Measurements from ENCODE around the gene TRIM25.

The TRIM25 gene

DNA sequence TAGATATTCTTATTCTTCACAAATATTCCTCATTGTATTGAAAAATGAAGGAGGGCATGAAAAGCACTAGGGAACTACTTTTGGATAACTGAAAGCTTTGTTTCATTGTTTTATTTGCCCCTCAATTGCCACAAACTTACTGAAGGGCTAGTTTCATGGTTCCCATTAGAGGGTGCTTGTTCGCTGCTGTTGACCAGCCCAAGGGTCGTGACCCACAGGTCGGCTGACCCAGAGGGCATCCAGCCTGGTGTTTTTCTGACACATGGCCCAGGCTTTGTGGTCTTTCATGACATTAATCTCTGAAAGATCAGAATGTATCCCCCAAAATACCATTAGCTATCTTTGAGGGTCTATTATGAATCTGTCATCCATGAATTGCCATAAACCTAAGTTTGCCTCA, 49.9 kb downstream of the TRIM25 start:
- no peaks in the 10 kb centered on the region for H3K9me2 ChIP-seq (replicated peaks; ENCODE audit: insufficient read depth, low read length)
- no peak overlapping the region for H3K4me3 ChIP-seq (ENCODE audit: insufficient read depth, low read length, poor library complexity, severe bottlenecking)
- peaks cover 5% of the 10 kb centered on the region; the same call in 1 of the 2 replicates for H3F3A ChIP-seq (ENCODE audit: insufficient read depth)
- no peak overlapping the region for H2AFZ ChIP-seq (ENCODE audit: low read depth, low read length, severe bottlenecking)
- no peaks in the 10 kb centered on the region for H3K9me3 ChIP-seq (ENCODE audit: insufficient read depth, low read length)
- H4K20me1 ChIP-seq (ENCODE audit: low read depth, low read length): no peaks in the 10 kb centered on the region
- peaks cover 7% of the 10 kb centered on the region; the same call in 1 of the 2 replicates for H3K36me3 ChIP-seq (ENCODE audit: low read length)
- no peak for TF ChIP-seq EZH2phosphoT487 (conservative IDR thresholded peaks at IDR 0.05; ENCODE audit: low read length)
- TF ChIP-seq, protein P1, sequence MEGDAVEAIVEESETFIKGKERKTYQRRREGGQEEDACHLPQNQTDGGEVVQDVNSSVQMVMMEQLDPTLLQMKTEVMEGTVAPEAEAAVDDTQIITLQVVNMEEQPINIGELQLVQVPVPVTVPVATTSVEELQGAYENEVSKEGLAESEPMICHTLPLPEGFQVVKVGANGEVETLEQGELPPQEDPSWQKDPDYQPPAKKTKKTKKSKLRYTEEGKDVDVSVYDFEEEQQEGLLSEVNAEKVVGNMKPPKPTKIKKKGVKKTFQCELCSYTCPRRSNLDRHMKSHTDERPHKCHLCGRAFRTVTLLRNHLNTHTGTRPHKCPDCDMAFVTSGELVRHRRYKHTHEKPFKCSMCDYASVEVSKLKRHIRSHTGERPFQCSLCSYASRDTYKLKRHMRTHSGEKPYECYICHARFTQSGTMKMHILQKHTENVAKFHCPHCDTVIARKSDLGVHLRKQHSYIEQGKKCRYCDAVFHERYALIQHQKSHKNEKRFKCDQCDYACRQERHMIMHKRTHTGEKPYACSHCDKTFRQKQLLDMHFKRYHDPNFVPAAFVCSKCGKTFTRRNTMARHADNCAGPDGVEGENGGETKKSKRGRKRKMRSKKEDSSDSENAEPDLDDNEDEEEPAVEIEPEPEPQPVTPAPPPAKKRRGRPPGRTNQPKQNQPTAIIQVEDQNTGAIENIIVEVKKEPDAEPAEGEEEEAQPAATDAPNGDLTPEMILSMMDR (IDR thresholded peaks at IDR 0.05; ENCODE audit: insufficient read depth, low read length, poor library complexity, severe bottlenecking): no peak
- no peaks in the 10 kb centered on the region for H3K27me3 ChIP-seq (ENCODE audit: low read length)
- no peak overlapping the region for H3K27ac ChIP-seq (ENCODE audit: low read depth, low read length)
- H3K79me2 ChIP-seq (ENCODE audit: insufficient read depth, low read length): no peaks in the 10 kb centered on the region
- no peak overlapping the region for H3K9ac ChIP-seq (ENCODE audit: low read length)
- H3K4me2 ChIP-seq (ENCODE audit: low read depth, low read length, poor library complexity, severe bottlenecking): no peak overlapping the region

DNA sequence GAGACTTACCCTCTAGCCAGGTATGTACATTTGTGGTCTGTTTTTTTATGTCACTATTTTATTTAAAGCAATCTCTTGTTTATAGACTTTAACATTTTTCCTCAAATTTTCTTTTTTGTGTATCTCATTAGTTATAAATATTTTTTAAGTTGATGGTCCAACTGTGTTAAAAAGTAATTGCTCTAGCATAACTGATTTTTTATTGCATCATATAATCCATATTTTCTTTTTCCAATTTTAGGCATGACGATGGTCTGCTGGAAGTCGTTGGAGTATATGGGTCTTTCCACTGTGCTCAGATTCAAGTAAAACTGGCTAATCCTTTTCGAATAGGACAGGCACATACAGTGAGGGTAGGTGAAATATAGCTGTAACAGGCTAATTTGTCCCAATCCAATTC, 52.0 kb downstream of the TRIM25 start:
- H3K79me2 ChIP-seq (ENCODE audit: insufficient read depth, low read length): no peaks in the 10 kb centered on the region
- no peak for TF ChIP-seq EZH2phosphoT487 (conservative IDR thresholded peaks at IDR 0.05; ENCODE audit: low read length)
- TF ChIP-seq, protein P1 (IDR thresholded peaks at IDR 0.05; ENCODE audit: insufficient read depth, low read length, poor library complexity, severe bottlenecking): no peak
- no peak overlapping the region for H2AFZ ChIP-seq (ENCODE audit: low read depth, low read length, severe bottlenecking)
- 0 out of 2 replicates have a peak, but pooled peaks cover 5% of the 10 kb centered on the region for H3F3A ChIP-seq (ENCODE audit: insufficient read depth)
- H3K4me3 ChIP-seq (ENCODE audit: insufficient read depth, low read length, poor library complexity, severe bottlenecking): no peak overlapping the region
- no peak overlapping the region for H3K9ac ChIP-seq (ENCODE audit: low read length)
- H3K9me3 ChIP-seq (ENCODE audit: insufficient read depth, low read length): no peaks in the 10 kb centered on the region
- H3K27ac ChIP-seq (ENCODE audit: low read depth, low read length): no peak overlapping the region
- H3K9me2 ChIP-seq (replicated peaks; ENCODE audit: insufficient read depth, low read length): no peaks in the 10 kb centered on the region
- H3K36me3 ChIP-seq (ENCODE audit: low read length): peaks cover 13% of the 10 kb centered on the region; the same call in 1 of the 2 replicates
- no peak overlapping the region for H3K4me2 ChIP-seq (ENCODE audit: low read depth, low read length, poor library complexity, severe bottlenecking)
- H3K27me3 ChIP-seq (ENCODE audit: low read length): no peaks in the 10 kb centered on the region
- H4K20me1 ChIP-seq (ENCODE audit: low read depth, low read length): no peaks in the 10 kb centered on the region

DNA sequence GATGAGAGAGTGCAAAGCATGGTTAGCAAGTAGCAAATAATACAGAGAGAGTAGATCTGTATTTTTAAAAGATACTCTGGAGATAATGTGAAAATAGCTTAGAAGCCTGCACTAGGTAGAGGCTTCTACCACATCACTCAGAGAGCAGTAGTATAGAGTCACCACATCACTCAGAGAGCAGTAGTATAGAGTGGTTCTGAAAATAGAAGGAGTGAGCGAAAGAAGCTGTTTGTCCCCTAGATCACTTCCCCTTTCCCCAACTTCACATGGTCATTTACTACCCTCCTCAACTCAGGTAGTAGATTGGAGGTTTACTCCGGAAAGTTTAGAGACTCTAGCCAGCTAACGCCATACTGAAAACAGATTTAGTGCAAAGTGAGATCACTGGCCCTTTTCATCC, 62.8 kb downstream of the TRIM25 start:
- Histone ChIP-seq H2AFZ (ENCODE audit: low read depth, low read length, severe bottlenecking) (no peak overlapping the region), H3K9me2 (replicated peaks; ENCODE audit: insufficient read depth, low read length) (no peaks in the 10 kb centered on the region), H3F3A (ENCODE audit: insufficient read depth) (no peaks in the 10 kb centered on the region), H4K20me1 (ENCODE audit: low read depth, low read length) (no peaks in the 10 kb centered on the region), H3K79me2 (ENCODE audit: insufficient read depth, low read length) (no peaks in the 10 kb centered on the region), H3K36me3 (ENCODE audit: low read length) (peaks cover 7% of the 10 kb centered on the region; the same call in 1 of the 2 replicates), H3K4me3 (ENCODE audit: insufficient read depth, low read length, poor library complexity, severe bottlenecking) (no peak overlapping the region), H3K27me3 (ENCODE audit: low read length) (no peaks in the 10 kb centered on the region), H3K9me3 (ENCODE audit: insufficient read depth, low read length) (no peaks in the 10 kb centered on the region), H3K9ac (ENCODE audit: low read length) (no peak overlapping the region), H3K4me2 (ENCODE audit: low read depth, low read length, poor library complexity, severe bottlenecking) (no peak overlapping the region), H3K27ac (ENCODE audit: low read depth, low read length) (no peak overlapping the region)
- TF ChIP-seq EZH2phosphoT487 (conservative IDR thresholded peaks at IDR 0.05; ENCODE audit: low read length): no peak
- TF ChIP-seq, protein P1 (IDR thresholded peaks at IDR 0.05; ENCODE audit: insufficient read depth, low read length, poor library complexity, severe bottlenecking): no peak
